ENCODE measurements around the gene TTF2.
A peak's percentile ranks its signal among the peaks of the same experiment; 100 is the strongest.

The TTF2 gene

GRCh38 chr1:117059678-117060440, at the start of gene TTF2:
Gene TTF2, plus strand, starts transcription at chr1:117060326. Its CDS starts 21 bp downstream, at chr1:117060347.
- TF ChIP-seq, protein P1, sequence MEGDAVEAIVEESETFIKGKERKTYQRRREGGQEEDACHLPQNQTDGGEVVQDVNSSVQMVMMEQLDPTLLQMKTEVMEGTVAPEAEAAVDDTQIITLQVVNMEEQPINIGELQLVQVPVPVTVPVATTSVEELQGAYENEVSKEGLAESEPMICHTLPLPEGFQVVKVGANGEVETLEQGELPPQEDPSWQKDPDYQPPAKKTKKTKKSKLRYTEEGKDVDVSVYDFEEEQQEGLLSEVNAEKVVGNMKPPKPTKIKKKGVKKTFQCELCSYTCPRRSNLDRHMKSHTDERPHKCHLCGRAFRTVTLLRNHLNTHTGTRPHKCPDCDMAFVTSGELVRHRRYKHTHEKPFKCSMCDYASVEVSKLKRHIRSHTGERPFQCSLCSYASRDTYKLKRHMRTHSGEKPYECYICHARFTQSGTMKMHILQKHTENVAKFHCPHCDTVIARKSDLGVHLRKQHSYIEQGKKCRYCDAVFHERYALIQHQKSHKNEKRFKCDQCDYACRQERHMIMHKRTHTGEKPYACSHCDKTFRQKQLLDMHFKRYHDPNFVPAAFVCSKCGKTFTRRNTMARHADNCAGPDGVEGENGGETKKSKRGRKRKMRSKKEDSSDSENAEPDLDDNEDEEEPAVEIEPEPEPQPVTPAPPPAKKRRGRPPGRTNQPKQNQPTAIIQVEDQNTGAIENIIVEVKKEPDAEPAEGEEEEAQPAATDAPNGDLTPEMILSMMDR (IDR thresholded peaks at IDR 0.05; ENCODE audit: low read depth, low read length): no peak
- peak; percentile 99 for DNase-seq (ENCODE audit: low read depth in 2 of 2)
- H3K4me3 ChIP-seq (replicated peaks in 1 of 2; ENCODE audit: low read depth in 2 of 2, low read length in 2 of 2): peak within 1 kb of the TSS; percentile 71 to 79

GRCh38 chr1:117011334-117011733, 48.8 kb upstream of the TTF2 start:
- no peak for DNase-seq (ENCODE audit: low read depth in 2 of 2)
- TF ChIP-seq, protein P1 (IDR thresholded peaks at IDR 0.05; ENCODE audit: low read depth, low read length): no peak
- no peak overlapping the region for H3K4me3 ChIP-seq (replicated peaks in 1 of 2; ENCODE audit: low read depth in 2 of 2, low read length in 2 of 2)

DNA sequence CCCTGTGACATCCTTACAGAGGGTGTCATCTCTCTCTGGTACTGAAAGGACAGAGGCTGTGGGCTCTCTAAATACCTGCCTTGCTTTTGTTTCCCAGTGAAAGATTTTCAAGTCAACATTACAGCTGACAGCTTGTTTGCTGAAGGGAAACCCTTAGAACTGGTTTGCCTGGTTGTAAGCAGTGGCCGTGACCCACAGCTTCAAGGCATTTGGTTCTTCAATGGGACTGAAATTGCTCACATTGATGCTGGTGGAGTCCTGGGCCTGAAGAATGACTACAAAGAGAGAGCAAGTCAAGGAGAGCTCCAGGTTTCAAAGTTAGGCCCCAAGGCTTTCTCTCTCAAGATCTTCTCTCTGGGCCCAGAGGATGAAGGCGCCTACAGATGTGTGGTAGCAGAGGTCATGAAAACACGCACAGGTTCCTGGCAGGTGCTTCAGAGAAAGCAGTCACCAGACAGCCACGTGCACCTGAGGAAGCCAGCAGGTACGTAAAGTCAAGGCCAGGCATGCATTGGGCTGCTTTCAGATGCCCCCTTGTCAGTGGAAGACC, 46.7 kb upstream of the TTF2 start:
- TF ChIP-seq, protein P1 (IDR thresholded peaks at IDR 0.05; ENCODE audit: low read depth, low read length): no peak
- H3K4me3 ChIP-seq (replicated peaks in 1 of 2; ENCODE audit: low read depth in 2 of 2, low read length in 2 of 2): no peak overlapping the region
- no peak for DNase-seq (ENCODE audit: low read depth in 2 of 2)

GRCh38 chr1:117014209-117014608, 45.9 kb upstream of the TTF2 start:
- H3K4me3 ChIP-seq (replicated peaks in 1 of 2; ENCODE audit: low read depth in 2 of 2, low read length in 2 of 2): no peak overlapping the region
- peak in 1 of 2 donors; percentile 41 for DNase-seq (ENCODE audit: low read depth in 2 of 2)
- TF ChIP-seq, protein P1 (IDR thresholded peaks at IDR 0.05; ENCODE audit: low read depth, low read length): no peak

DNA sequence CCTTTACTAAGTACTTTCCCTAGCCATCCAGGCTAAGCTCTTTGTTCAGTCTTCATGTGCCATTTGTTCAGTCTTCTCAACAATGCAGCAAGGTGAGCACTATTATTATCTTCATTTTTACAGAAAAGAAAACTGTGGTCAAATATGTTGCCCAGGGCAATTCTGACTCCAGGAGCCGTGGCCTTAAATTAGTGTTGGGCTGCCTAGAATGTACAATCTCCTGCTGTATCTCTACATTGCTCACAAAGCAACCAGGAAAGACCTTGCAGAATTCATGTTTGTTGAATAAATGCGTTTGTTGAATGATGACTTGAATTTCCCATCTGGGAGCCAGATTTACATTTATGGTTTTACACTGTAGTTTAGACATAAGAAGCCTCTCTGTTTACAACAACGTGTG, 44.4 kb upstream of the TTF2 start:
- no peak overlapping the region for H3K4me3 ChIP-seq (replicated peaks in 1 of 2; ENCODE audit: low read depth in 2 of 2, low read length in 2 of 2)
- TF ChIP-seq, protein P1 (IDR thresholded peaks at IDR 0.05; ENCODE audit: low read depth, low read length): no peak
- DNase-seq (ENCODE audit: low read depth in 2 of 2): no peak

GRCh38 chr1:117017062-117017461, 43.1 kb upstream of the TTF2 start:
- TF ChIP-seq, protein P1 (IDR thresholded peaks at IDR 0.05; ENCODE audit: low read depth, low read length): no peak
- H3K4me3 ChIP-seq (replicated peaks in 1 of 2; ENCODE audit: low read depth in 2 of 2, low read length in 2 of 2): no peak overlapping the region
- no peak for DNase-seq (ENCODE audit: low read depth in 2 of 2)

Measured in cardiac fibroblast (primary cell).